Renal pelvis (tissue), 4 donors: ENCODE results near the gene TATDN2. TPM values are rescaled to one million over a fixed set of nuclear protein-coding genes. Genes with fewer than 3 reads are reported as not detected.

Experiments
- DNase-seq: peaks from one replicate; pipeline ENCODE4 v3.0.0-alpha.2; 2013
- polyA plus RNA-seq, 3 donors: library from polyadenylated mRNA; unstranded; fragments of 120-200 nt; gene quantifications; one replicate each; pipeline ENCODE4 v1.2.1, GENCODE V29; 2013; ENCODE audit not compliant: insufficient read length in 3 of 3

Gene TATDN2
- polyA plus RNA-seq, 3 donors = 29.9 to 36.5 (median 34.9) TPM

DNA sequence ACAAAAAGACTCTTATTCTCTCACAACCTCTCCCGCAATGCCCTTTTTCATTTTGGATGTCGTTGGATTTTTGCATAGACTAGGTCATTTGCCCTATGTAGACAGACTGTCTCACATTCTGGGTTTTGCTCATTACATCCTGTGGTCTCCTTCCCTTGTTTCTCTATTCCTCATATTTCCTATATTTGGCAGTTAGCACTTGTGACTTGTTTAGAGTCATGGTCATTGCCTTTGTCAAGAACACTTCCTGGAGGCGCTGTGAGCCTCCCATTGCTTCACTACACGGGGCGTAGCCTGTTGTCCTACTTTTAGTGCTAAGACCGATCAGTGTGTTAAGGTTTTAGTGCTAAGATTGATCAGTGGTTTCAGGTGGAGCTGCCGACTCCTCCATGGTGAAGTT is 16.1 kb upstream of the TATDN2 start:
- no peak for DNase-seq

DNA sequence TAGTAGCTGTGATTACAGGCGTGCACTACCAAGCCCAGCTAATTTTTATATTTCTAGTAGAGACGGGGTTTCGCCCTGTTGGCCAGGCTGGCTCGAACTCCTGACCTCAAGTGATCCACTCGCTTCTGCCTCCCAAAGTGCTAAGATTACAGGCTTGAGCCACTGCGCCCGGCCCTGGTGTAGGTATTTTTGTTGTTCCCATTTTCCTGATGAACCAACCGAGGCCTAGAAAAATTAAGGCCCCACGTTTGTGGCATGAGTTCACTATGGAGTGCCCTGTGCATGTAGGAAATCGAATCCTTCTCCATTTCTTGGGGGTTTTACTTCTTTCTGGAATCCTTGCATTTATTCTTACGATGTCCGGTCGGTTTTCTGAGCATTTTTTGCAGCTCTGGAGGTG is 14.3 kb upstream of the TATDN2 start:
- DNase-seq = no peak

DNA sequence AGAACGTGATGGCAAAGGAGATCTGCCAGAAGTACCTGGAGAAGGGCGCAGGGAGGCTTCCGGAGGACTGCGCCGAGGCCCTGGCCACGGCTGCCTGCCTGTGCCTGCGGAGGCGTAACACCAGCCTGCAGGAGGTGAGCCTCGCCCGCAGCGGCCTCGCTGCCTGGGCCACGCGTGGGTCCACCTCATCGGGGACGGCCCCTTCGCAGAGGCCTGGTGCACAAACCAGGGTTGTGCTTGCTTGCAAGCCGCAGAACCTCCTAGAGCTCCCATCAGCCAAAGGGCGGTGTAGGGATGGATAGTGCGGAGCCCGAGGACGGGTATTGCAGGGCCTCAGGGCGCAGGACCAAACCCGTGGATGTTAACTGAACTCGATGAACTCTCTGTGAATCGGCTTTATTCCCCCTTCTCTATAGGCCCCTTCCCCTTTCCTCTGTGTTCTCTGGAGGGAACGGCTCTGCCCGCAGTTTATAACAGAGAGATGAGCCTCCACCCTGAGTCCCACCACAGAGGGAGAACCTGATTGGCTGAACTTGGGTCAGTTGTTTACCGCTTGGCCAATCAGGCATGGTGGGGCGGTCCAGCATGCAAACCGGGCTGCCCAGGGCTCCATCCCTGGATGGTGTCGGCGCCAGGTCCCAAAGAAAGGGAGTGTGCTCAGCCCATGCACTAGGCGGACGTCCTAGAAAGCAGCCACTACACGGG is 13.6 kb upstream of the TATDN2 start:
- DNase-seq = no peak

DNA sequence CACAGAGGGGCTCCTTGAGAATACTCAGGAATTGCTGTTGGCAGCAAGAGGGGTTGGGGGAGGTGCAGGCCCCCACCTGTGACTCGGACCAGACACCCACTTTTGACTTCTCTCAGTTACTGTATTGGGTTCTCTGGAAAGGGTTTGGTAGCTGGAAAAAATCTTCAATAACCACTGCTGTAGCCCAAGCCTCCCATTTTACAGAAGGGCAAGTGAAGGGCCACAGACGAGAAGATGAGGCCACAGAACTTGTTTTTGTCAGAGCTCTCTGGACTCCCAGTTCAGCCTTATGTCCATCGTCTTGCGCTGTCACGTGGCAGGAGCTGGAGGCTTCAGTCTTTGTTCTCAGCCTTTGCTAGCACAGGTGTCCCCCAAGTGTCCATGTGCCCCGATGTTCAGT is 12.7 kb upstream of the TATDN2 start:
- DNase-seq = no peak

DNA sequence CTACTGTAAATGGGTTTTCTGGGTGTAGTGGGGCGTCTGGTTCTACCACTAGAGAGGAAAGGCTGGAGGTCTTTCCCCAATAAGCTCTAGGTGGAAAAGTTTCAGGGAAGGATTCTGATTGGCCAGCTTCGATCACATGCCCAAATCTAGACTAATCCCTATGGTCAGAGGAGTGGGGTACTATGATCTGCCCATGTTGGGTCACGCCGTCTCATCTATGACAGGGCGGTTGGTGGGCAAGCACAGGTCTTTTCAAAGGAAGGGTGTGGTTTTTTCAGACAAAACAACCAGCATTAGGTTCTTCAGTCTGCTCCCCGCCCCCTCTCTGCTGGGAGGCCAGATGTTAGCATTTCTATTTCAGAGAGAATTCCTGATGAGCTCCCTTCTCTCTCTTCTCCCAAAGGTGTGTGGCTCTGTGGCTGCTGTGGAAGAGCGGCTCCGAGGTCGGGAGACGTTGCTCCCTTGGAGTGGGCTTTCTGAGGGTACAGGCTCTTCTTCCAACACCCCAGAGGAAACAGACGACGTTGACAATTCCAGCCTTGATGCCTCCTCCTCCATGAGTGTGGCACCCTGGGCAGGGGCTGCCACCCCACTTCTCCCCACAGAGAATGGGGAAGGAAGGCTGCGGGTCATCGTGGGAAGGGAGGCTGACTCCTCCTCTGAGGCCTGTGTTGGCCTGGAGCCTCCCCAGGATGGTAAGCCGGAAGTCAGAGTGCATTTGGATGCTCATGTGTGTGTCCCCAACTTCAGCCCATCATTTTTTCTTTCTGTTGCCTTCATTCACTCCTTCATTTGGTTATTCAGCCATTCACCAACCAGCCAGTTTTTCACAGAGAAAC is 9.7 kb upstream of the TATDN2 start:
- no peak for DNase-seq

DNA sequence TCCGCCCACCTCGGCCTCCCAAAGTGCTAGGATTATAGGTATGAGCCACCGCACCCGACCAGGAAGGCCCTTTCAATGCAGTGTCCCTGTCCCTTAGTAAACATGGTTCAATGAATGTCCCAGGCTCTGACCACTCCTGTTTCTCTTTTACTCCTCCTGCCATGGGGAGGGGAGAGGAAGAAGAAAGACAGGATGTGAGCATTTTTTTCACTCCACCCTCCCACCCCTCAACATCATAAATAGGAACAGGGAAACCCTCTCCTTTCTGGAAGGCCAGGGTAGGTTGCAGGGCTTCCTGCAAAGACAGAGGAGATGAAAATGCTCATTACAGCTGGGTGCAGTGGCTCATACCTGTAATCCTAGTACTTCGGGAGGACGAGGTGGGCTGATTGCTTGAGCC is 7.5 kb upstream of the TATDN2 start:
- DNase-seq = no peak

DNA sequence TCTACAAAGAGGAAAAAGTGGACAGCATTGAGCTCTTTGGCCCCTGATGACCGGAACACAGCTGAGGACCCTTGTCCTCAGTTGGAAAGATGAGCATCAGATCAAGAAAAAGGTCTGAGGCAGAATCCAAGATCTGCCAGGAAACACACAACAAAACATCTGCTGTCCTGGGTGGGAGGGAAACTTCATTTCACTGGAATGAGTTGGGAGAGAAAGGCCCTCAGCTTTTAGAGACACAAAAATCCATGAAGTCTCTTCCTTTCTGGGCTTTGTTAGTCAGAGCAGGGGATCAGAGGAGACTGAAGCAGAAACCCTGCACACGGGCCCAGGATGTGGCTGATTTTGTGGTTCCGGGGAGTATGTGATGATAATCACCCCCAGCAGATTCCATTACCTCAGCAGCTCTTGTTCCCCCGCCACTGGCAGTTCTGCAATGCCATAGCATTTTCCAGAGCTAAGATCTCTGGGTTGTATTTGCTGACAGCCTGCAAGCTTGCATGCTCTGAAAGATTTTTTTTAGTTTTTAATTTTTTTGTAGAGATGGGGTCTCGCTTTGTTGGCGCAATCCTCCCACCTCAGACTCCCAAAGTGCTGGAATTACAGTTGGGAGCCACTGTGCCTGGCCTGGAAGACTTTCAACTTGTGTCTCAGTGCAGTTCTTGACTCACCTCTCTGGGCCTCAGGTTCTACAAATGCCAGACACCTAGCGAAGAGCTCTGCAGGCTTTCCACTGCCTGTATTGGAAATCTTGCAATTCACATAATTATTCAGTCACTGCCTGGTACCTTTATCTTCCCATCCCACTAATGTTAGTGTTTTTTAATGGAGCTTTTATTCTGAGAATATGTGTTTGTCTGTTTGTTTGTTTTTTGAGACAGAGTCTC is 5.8 kb upstream of the TATDN2 start:
- no peak for DNase-seq

DNA sequence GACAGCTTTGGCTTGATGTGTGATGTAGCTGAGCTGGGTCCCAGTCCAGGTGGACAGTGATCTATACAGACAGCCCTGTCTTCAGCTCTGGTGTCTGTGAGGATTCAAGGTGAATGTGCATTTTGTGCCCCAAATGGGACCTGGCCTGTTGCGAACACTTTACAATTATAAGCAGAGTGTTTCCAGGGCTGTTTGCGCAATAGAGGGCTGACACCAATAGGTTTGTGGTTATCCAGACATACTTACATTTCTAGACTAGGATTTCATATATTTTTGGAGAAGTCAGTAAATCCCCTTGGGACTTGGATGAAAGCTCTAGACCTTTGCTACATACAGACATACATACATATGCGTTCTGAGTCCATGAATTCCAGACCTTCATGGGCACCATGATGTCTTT is 4.2 kb upstream of the TATDN2 start:
- DNase-seq = no peak

DNA sequence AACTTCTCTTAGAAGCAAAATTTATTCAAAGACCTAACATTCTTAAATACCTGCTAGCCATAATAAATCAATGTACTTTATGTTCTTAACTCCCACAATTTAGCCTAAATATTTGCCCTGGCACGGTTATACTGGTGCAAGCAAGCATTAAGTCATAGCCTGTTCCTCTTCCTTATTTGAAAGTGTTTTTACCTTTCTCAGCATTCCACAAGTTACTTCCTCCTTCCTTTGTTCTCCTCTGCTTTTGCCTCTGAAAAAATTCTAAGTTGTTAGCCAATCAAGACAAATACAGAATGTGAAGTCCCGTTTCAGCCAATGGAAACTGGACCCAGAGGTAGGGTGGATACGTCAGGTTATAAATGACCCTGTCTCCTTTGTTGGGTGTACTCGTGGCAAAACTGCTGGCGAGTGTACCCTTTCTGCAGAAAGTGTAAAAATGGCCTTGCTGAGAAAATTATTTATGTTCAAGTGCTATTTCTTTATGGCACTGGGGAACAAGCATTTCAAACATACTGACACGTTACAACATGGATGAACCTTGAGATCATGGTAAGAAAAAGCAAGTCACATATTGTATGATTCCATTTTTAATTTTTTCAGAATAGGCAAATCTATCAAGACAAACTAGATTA is 3.1 kb upstream of the TATDN2 start:
- DNase-seq = no peak

DNA sequence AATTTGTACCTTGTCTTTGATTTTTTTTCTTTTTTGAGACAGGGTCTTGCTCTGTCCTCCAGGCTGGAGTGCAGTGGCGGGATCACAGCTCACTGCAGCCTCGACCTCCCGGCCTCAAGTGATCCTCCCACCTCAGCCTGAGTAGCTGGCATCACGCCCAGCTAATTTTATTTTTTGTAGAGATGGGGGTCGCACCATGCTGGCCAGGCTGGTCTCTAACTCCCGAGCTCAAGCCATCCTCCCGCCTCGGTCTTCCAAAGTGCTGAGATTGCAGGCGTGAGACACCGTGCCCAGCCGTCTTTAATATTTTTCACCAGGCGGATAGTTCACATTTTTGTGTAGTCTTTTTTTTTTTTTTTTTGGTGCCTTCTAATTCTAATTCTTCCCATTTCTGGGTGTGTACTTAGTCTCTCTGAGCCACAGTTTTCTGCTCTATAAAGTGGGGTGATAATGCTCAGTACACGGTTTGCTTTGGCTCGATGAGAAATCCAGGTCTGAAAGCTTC is 528 bp upstream of the TATDN2 start:
- no peak for DNase-seq

DNA sequence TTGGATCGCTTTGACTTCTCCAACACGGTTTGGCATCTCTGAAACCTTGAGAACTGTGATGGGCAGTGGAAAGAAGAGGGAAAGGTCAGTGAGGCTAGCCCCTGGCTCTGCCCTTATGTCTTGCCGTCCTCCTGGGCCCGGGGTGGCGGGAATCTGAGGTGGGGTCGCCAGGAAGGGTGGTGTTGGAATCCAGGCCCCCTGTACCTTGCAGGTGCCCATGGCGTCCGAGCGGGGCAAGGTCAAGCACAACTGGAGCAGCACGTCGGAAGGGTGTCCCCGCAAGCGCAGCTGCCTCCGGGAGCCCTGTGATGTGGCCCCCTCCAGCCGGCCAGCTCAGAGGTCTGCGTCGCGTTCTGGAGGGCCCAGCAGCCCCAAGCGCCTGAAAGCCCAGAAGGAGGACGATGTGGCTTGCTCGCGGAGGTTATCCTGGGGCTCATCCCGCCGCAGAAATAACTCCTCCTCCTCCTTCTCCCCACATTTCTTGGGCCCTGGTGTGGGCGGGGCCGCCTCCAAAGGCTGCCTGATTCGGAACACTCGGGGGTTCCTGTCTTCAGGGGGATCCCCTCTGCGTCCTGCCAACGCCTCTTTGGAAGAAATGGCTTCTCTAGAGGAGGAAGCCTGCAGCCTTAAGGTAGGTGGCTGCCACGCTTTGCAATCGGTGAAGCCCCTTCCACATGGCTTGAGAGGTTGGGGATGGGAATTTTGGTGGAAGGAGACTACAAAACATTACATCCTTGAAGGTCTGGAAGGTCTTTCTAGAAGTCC is 907 bp downstream of the TATDN2 start:
- DNase-seq = no peak

DNA sequence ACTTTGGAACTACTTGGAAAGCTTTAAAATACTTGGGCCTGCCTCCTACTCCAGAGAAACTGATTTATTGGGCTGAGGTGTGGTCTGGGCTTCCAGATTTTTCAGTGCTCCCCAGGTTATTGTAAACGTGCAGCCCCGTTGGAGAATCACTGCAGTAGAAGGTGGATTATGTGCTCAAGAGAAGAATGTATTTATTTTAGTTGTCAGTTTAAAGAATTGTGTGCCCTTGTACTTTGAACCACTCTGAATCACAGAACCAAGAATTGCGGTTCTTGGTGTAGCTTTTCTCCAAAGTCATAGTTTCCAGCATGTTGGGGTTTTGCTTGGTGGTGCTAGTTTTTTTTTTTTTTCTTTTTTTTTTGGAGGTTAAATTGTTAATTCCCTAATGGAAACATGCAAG is 1.6 kb downstream of the TATDN2 start:
- no peak for DNase-seq

DNA sequence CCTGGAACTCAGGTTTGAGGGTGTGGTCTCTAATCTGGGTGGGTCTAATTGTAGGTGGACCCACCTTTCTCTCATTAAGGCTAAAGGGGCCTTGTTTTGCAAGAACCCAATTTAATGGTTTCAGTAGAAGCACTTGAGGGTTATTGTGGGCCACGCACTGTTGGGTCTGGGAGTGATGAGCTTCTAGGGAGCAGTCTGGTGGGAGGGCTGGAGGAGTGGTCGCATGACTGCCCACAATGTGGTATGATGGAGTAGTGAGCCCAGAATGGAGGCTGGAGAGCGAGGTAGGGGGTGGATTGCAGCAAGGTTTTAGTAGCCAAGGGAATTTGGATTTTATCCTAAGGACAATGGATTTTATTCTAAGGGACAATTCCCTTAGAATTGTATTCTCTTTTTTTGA is 2.7 kb downstream of the TATDN2 start:
- no peak for DNase-seq

DNA sequence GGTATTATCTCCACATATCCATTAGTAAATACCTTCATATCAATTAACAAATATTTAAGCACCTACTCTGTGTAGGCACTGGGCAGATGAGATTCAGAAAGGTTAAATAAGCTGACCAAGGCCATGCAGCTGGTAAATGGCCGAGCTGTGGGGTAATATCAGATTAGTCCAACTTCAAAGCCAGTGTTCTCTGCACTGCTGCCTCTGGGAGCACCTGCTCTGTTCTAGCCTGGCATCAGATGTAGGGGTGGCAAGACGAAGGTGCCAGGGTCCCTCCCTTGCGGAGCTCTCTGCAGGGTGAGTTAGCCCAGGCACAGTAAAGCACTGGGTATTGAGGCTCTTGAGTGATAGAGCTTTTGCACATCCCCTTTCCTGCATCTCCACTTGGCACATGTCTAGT is 5.5 kb downstream of the TATDN2 start:
- no peak for DNase-seq

DNA sequence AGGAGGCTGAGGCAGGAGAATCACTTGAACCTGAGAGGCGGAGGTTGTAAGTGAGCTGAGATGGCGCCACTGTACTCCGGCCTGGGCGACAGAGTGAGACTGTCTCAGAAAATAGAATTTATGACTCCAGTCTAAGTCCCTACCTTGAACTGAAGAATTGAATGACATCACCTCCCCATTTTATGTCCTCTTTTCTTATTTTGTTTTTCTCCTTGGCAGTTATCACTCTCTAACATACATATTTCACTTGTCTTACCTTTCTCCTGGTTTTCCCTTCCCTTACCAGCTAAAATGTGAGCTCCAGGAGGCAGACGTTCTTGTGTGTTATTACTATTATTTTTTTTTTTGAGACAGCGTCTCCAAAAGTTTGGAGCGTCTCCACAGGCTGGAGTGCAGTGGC is 7.6 kb downstream of the TATDN2 start:
- no peak for DNase-seq

DNA sequence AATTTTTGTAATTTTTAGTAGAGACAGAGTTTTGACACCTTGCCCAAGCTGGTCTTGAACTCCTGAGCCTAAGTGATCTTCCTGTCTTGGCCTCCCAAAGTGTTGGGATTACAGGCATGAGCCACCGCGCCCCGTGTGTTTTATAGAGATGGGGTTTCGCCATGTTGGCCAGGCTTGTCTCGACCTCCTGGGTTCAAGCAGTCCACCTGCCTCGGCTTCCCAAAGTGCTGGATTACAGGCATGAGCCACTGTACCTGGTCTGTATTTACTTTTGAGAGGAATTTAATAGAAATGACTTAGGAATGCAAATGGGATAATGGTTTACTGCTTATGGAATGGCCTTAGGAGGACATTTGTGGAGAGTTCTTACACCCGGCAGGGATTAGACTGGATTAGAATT is 10.8 kb downstream of the TATDN2 start:
- no peak for DNase-seq

DNA sequence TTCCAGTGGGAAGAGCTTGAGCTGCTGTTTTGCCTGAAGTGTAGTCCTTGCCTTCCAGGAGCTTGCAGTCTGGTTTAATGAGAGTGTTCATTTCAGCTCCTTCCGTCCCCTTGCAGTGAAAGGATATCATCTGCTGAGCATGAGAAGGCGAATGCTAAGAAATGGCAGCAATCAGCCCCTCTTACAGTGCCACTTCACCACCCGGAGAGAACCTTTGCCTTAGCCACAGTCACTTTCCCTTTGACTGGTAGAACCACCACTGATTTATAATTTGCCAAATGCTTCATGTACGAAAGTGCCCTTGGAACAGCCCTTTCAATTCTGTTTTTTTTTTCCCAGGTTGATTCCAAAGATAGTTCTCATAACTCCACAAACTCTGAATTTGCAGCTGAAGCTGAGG is 11.5 kb downstream of the TATDN2 start:
- no peak for DNase-seq

DNA sequence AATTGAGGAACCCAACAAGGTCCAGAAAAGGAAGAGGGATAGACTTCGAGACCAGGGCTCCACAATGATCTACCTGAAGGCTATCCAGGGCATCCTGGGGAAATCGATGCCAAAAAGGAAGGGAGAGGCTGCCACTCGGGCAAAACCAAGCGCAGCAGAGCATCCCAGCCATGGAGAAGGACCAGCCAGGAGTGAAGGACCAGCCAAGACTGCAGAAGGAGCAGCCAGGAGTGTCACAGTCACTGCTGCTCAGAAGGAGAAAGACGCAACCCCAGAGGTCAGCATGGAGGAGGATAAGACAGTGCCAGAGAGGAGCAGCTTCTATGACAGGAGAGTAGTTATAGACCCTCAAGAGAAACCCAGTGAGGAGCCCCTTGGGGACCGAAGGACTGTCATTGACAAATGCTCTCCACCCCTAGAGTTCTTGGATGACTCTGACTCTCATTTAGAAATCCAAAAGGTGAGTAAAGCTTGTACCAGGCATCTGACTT is 12.0 kb downstream of the TATDN2 start:
- no peak for DNase-seq

DNA sequence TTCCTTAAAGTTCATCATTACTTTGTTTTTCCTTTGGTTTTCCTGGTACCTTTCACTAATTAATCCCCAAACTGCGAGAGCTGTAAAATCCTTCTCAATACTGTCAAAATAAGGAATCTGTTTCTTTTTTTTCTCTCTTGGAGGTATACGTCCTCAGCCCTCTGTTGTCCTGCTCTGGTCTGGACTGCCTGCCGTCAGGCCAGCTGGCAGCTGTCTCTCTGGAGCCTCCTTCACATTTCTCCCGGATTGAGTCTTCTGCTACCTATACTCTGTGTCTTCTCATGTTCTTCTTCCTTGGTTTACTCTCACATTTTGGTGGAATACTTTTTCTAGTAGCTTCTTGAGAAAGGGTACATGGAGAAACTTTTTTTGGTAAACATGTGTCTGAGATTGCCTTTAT is 13.8 kb downstream of the TATDN2 start:
- DNase-seq = no peak

DNA sequence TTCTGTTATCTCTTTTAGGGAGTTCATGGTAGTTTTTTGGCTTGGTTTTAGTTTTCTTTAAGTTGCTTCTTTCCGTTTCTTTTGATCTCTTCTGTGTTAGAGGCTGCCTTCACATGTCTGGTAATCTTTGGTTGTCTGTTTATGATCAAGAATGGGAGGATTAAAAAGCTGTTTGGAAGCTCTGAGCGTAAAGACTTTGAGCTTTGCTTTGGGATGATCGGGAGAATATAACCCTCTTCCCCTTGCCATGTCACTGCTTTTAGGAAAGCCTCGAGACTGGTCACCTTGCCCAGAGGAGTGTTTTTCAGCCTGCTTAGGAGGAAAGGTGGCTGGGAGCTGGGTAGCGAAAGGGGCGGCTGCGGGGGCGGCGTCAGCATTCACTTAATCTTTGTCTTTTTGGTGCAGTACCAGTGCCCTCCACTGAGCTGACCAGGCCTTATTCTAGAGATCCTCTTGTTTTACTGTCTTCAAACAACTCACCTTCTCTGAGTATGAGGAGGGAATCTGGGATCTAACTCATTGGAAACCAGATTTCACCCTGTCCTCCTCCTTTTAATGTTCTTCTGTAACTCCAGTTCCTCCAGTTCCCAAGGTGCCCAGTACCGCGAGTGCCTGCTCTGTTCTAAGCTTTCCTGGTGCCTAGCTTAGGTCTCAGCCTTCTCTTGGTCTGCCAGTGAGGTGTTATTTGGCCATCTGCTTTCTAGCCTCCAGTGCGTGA is 15.5 kb downstream of the TATDN2 start:
- DNase-seq = no peak
